ENCODE data around the gene MTMR6. TPM values are rescaled to one million over a fixed set of nuclear protein-coding genes. Genes with fewer than 3 reads are reported as not detected.

Gene MTMR6
- total and polyA plus RNA-seq, 11 donors = 3.4 to 21.5 (median 17.4) TPM

- Histone ChIP-seq H3K27me3 (no peaks in the 10 kb centered on the region), H3K36me3 (peaks cover 0 to 76% (median 60%) of the 10 kb centered on the region in 9 donors), H3K9me3 (no peaks in the 10 kb centered on the region), H3K4me3 (no peak overlapping the region), H3K27ac (no peak overlapping the region), H3K4me1 (peaks cover 0 to 6% (median 0%) of the 10 kb centered on the region in 12 donors)
- WGBS, 4 donors = 86 to 95% (median 91%) methylated on average over 1 of the region's 1 CpG
- no peak for TF ChIP-seq POLR2A (IDR thresholded peaks at IDR 0.05)
- peak in 3 of 12 donors; percentile 9 to 21 (median 20) for TF ChIP-seq CTCF (IDR thresholded peaks at IDR 0.05)
- intact Hi-C loops (cut with DNase I) = no loop called here
- ATAC-seq (no peak), DNase-seq (no peak)
Measured at GRCh38 chr13:25267715-25268114, 19.6 kb downstream of the MTMR6 start.

GRCh38 chr13:25266706-25267105, 20.6 kb downstream of the MTMR6 start:
- ATAC-seq (no peak), DNase-seq (no peak)
- no peak for TF ChIP-seq POLR2A (IDR thresholded peaks at IDR 0.05)
- no peak for TF ChIP-seq CTCF (IDR thresholded peaks at IDR 0.05)
- H3K27ac ChIP-seq = no peak overlapping the region
- H3K4me1 ChIP-seq = peaks cover 0 to 6% (median 0%) of the 10 kb centered on the region in 12 donors
- H3K36me3 ChIP-seq = peaks cover 0 to 76% (median 60%) of the 10 kb centered on the region in 9 donors
- H3K4me3 ChIP-seq = no peak overlapping the region
- intact Hi-C loops (cut with DNase I) = no loop called here
- no peaks in the 10 kb centered on the region for H3K27me3 ChIP-seq
- no peaks in the 10 kb centered on the region for H3K9me3 ChIP-seq
- 92 to 97% (median 94%) methylated on average over 5 of the region's 5 CpGs for WGBS, 4 donors

- Histone ChIP-seq H3K9me3 (no peaks in the 10 kb centered on the region), H3K27me3 (no peaks in the 10 kb centered on the region), H3K4me1 (peaks cover 0 to 2% (median 0%) of the 10 kb centered on the region in 12 donors), H3K36me3 (peaks cover 0 to 100% (median 94%) of the 10 kb centered on the region in 9 donors), H3K27ac (no peak overlapping the region), H3K4me3 (no peak overlapping the region)
- 92 to 97% (median 95%) methylated on average over 4 of the region's 4 CpGs for WGBS, 4 donors
- DNase-seq (no peak), ATAC-seq (no peak)
- intact Hi-C loops (cut with DNase I) = no loop called here
- TF ChIP-seq POLR2A (IDR thresholded peaks at IDR 0.05) (no peak), CTCF (IDR thresholded peaks at IDR 0.05) (no peak)
Measured at GRCh38 chr13:25262261-25262660, 25.0 kb downstream of the MTMR6 start.

GRCh38 chr13:25253702-25254101, 33.6 kb downstream of the MTMR6 start:
- WGBS, 4 donors = 81 to 92% (median 82%) methylated on average over 2 of the region's 2 CpGs
- Histone ChIP-seq H3K4me3 (no peak overlapping the region), H3K4me1 (peaks cover 0 to 3% (median 0%) of the 10 kb centered on the region in 12 donors), H3K27me3 (no peaks in the 10 kb centered on the region), H3K27ac (no peak overlapping the region), H3K9me3 (no peaks in the 10 kb centered on the region), H3K36me3 (peaks cover 0 to 100% (median 95%) of the 10 kb centered on the region in 9 donors)
- intact Hi-C loops (cut with DNase I) = loop anchor here in 1 of 10 donors (10.0 kb wide), 1 partner anchor 71 kb away; no protein-coding TSS in a partner anchor
- DNase-seq (no peak), ATAC-seq (no peak)
- TF ChIP-seq POLR2A (IDR thresholded peaks at IDR 0.05) = no peak
- no peak for TF ChIP-seq CTCF (IDR thresholded peaks at IDR 0.05)
